ENCODE measurements around the gene DNTT.

DNTT gene

GRCh38 chr10:96333101-96333500, 28.9 kb downstream of the DNTT start:
- TF ChIP-seq CTCF (IDR thresholded peaks at IDR 0.05) = no peak

- TF ChIP-seq CTCF (IDR thresholded peaks at IDR 0.05) = peak; percentile 85
Measured at GRCh38 chr10:96334616-96335526, 30.6 kb downstream of the DNTT start.

GRCh38 chr10:96337106-96337505, 32.9 kb downstream of the DNTT start:
- TF ChIP-seq CTCF (IDR thresholded peaks at IDR 0.05) = no peak

GRCh38 chr10:96338279-96338925, 34.2 kb downstream of the DNTT start:
- TF ChIP-seq CTCF (IDR thresholded peaks at IDR 0.05) = no peak

- TF ChIP-seq CTCF (IDR thresholded peaks at IDR 0.05) = no peak
Measured at GRCh38 chr10:96339383-96339782, 35.1 kb downstream of the DNTT start.

GRCh38 chr10:96339956-96340904, 36.0 kb downstream of the DNTT start:
- TF ChIP-seq CTCF (IDR thresholded peaks at IDR 0.05) = peak; percentile 83

All from LNCAP (cell line).